Esophagus squamous epithelium (tissue), 5 donors: ENCODE data around the gene TNFAIP3. TPM values are rescaled to one million over a fixed set of nuclear protein-coding genes. Genes with fewer than 3 reads are reported as not detected.

ENCODE experiments used
- DNase-seq: peaks from one replicate; lab custom pipeline; 2025; lab: John Stamatoyannopoulos, UW
- H3K27ac ChIP-seq, 4 donors: fragments of 200-600 bp; sonication (generic); one replicate each; pipeline ENCODE4 v1.5.1; 2016 to 2019; ENCODE audit warnings: mild to moderate bottlenecking in 1 of 4
- H3K27me3 ChIP-seq, 4 donors: fragments of 200-600 bp; sonication (generic); 1 replicate in 3 of 4; 2 replicates in 1 of 4; pipeline versions ENCODE4 v1.5.1 to v1.6.0; 2017 to 2021; ENCODE audit warnings: antibody characterized with exemption in 1 of 4
- H3K36me3 ChIP-seq, 3 donors: fragments of 200-600 bp; sonication (generic); one replicate each; pipeline ENCODE4 v1.5.1; 2016 to 2019
- H3K4me1 ChIP-seq, 3 donors: fragments of 200-600 bp; sonication (generic); one replicate each; pipeline ENCODE4 v1.5.1; 2017 to 2019
- H3K4me3 ChIP-seq, 4 donors: fragments of 200-600 bp; sonication (generic); 1 replicate in 3 of 4; 2 replicates in 1 of 4; pipeline ENCODE4 v1.5.1; 2016 to 2019; ENCODE audit warnings: mild to moderate bottlenecking in 2 of 4, moderate library complexity in 1 of 4
- H3K9me3 ChIP-seq, 3 donors: fragments of 200-600 bp; sonication (generic); one replicate each; pipeline ENCODE4 v1.5.1; 2016 to 2019
- POLR2A ChIP-seq, 4 donors: fragments of 450-650 bp; IDR thresholded peaks; one replicate each; pipeline ENCODE4 v1.6.1; 2017; ENCODE audit warnings: antibody characterized with exemption in 4 of 4, mild to moderate bottlenecking in 4 of 4, moderate library complexity in 3 of 4
- whole genome bisulfite sequencing, 2 donors: methylation state at CpG; one replicate each; pipeline ENCODE4 v1.1.5; 2018; 5-methylcytosine and 5-hydroxymethylcytosine counted together
- intact Hi-C: fragments of 100-400 bp; cut with DNase I; formaldehyde crosslinking; loops from one replicate; pipeline ENCODE4 v1.15.0; 2022
- total RNA-seq, 4 donors: library from RNA; depleted of rRNA; stranded (reverse); fragments of >200 nt; gene quantifications; one replicate each; pipeline ENCODE4 v1.1.0, GENCODE V29; 2016
- TF ChIP-seq, protein P1 (sequence below), 6 experiments: fragments of 450-650 bp in 4 of 6; fragments of 200-600 bp in 2 of 6; sonication (generic) in 2 of 6; IDR thresholded peaks; one replicate each; pipeline ENCODE4 v1.5.1; 2016 to 2019; ENCODE audit warnings: antibody characterized with exemption in 6 of 6, mild to moderate bottlenecking in 4 of 6, moderate library complexity in 4 of 6
- donor health status: DM: yes; HTN: yes; CAD: no.

The TNFAIP3 gene
- total RNA-seq, 4 donors from 2014 or later = 4.2 to 21.7 (median 7.7) TPM

DNA sequence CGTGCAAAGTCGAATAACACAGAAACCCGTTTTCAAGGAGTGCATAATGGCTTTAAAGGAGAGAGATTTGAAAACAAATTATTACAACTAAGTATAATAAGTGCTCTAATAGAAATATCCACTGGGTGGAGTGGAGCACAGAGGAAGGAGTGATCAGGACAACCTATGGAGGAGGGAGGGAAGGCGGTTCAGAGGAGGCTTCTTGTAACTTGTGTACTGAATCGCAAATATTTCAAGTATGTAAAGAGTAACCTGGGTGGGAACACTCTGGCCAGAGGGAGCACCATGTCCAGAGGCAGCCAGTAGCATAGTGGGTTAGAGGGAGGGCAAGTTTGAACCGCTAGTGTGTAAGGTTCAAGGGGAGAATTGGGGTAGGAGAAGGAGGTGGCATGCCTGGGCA lies 21.6 kb upstream of the TNFAIP3 start:
- H3K36me3 ChIP-seq = no peaks in the 10 kb centered on the region
- TF ChIP-seq, protein P1, sequence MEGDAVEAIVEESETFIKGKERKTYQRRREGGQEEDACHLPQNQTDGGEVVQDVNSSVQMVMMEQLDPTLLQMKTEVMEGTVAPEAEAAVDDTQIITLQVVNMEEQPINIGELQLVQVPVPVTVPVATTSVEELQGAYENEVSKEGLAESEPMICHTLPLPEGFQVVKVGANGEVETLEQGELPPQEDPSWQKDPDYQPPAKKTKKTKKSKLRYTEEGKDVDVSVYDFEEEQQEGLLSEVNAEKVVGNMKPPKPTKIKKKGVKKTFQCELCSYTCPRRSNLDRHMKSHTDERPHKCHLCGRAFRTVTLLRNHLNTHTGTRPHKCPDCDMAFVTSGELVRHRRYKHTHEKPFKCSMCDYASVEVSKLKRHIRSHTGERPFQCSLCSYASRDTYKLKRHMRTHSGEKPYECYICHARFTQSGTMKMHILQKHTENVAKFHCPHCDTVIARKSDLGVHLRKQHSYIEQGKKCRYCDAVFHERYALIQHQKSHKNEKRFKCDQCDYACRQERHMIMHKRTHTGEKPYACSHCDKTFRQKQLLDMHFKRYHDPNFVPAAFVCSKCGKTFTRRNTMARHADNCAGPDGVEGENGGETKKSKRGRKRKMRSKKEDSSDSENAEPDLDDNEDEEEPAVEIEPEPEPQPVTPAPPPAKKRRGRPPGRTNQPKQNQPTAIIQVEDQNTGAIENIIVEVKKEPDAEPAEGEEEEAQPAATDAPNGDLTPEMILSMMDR (IDR thresholded peaks at IDR 0.05) = peak in 2 of 6 experiments; percentile 14 to 35
- no peak for TF ChIP-seq POLR2A (IDR thresholded peaks at IDR 0.05)
- no peaks in the 10 kb centered on the region for H3K9me3 ChIP-seq
- H3K4me1 ChIP-seq = peaks cover 0 to 10% (median 0%) of the 10 kb centered on the region in 3 donors
- intact Hi-C loops = no loop called here
- 91% methylated on average over 6 of the region's 6 CpGs for WGBS, 2 donors
- DNase-seq = no peak
- H3K27me3 ChIP-seq = no peaks in the 10 kb centered on the region
- no peak overlapping the region for H3K27ac ChIP-seq
- H3K4me3 ChIP-seq = no peak overlapping the region

GRCh38 chr6:137846274-137846673 lies 20.8 kb upstream of the TNFAIP3 start:
- peak overlapping the region in 1 of 4 donors; percentile 25 for H3K27ac ChIP-seq
- no peaks in the 10 kb centered on the region for H3K27me3 ChIP-seq
- WGBS, 2 donors = 88 to 94% methylated on average over 6 of the region's 6 CpGs
- no peak overlapping the region for H3K4me3 ChIP-seq
- H3K4me1 ChIP-seq = peaks cover 0 to 10% (median 0%) of the 10 kb centered on the region in 3 donors
- intact Hi-C loops = no loop called here
- TF ChIP-seq, protein P1 (IDR thresholded peaks at IDR 0.05) = no peak
- no peak for TF ChIP-seq POLR2A (IDR thresholded peaks at IDR 0.05)
- no peaks in the 10 kb centered on the region for H3K9me3 ChIP-seq
- DNase-seq = no peak
- H3K36me3 ChIP-seq = no peaks in the 10 kb centered on the region

- H3K9me3 ChIP-seq = no peaks in the 10 kb centered on the region
- 70 to 75% methylated on average over 7 of the region's 7 CpGs for WGBS, 2 donors
- H3K27me3 ChIP-seq = no peaks in the 10 kb centered on the region
- peak overlapping the region in 1 of 4 donors; percentile 25 for H3K27ac ChIP-seq
- no peak for DNase-seq
- intact Hi-C loops = no loop called here
- no peak overlapping the region for H3K4me3 ChIP-seq
- H3K4me1 ChIP-seq = peaks cover 0 to 14% (median 0%) of the 10 kb centered on the region in 3 donors
- no peak for TF ChIP-seq POLR2A (IDR thresholded peaks at IDR 0.05)
- no peaks in the 10 kb centered on the region for H3K36me3 ChIP-seq
Measured at GRCh38 chr6:137846772-137847313, 20.2 kb upstream of the TNFAIP3 start.

- Histone ChIP-seq H3K4me3 (no peak overlapping the region), H3K4me1 (peaks cover 0 to 23% (median 0%) of the 10 kb centered on the region in 3 donors), H3K9me3 (no peaks in the 10 kb centered on the region), H3K27ac (no peak overlapping the region), H3K27me3 (no peaks in the 10 kb centered on the region), H3K36me3 (no peaks in the 10 kb centered on the region)
- 82 to 93% methylated on average over 5 of the region's 5 CpGs for WGBS, 2 donors
- DNase-seq = no peak
- intact Hi-C loops = no loop called here
- TF ChIP-seq, protein P1 (IDR thresholded peaks at IDR 0.05) = no peak
- no peak for TF ChIP-seq POLR2A (IDR thresholded peaks at IDR 0.05)
Measured at GRCh38 chr6:137847748-137848147, 19.3 kb upstream of the TNFAIP3 start.

DNA sequence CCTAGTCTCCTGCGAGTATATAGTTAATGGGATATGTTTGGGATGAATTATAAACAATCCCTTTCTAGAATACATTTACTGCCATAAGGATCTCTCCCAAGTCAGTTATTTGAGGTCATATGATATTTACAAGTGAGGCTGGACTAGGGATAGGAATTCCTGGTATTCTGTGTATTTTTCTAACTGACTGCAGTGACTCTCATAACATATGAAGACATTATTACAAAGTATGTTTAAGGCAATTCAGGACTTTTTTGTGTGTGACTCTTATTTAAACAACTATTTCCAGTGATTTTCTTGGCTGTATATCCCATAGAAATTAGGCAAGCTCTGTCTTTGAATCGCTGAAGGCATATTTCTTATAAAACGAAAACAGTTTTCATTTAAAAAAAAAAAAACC lies 18.4 kb upstream of the TNFAIP3 start:
- no peaks in the 10 kb centered on the region for H3K9me3 ChIP-seq
- intact Hi-C loops = no loop called here

GRCh38 chr6:137849181-137849980 lies 17.7 kb upstream of the TNFAIP3 start:
- no peaks in the 10 kb centered on the region for H3K9me3 ChIP-seq
- DNase-seq = no peak
- H3K27ac ChIP-seq = no peak overlapping the region
- H3K36me3 ChIP-seq = no peaks in the 10 kb centered on the region
- no peak for TF ChIP-seq POLR2A (IDR thresholded peaks at IDR 0.05)
- TF ChIP-seq, protein P1 (IDR thresholded peaks at IDR 0.05) = no peak
- peaks cover 0 to 32% (median 0%) of the 10 kb centered on the region in 3 donors for H3K4me1 ChIP-seq
- no peak overlapping the region for H3K4me3 ChIP-seq
- no peaks in the 10 kb centered on the region for H3K27me3 ChIP-seq
- intact Hi-C loops = no loop called here
- WGBS, 2 donors = 27 to 38% methylated on average over 4 of the region's 4 CpGs

More for the DNA sequence above, 18.4 kb upstream of the TNFAIP3 start:
- H3K4me1 ChIP-seq = peaks cover 0 to 32% (median 0%) of the 10 kb centered on the region in 3 donors
- WGBS, 2 donors = 58 to 67% methylated on average over 3 of the region's 3 CpGs
- TF ChIP-seq POLR2A (IDR thresholded peaks at IDR 0.05) = no peak
- no peaks in the 10 kb centered on the region for H3K27me3 ChIP-seq
- H3K4me3 ChIP-seq = no peak overlapping the region
- no peak for DNase-seq
- no peak overlapping the region for H3K27ac ChIP-seq
- H3K36me3 ChIP-seq = no peaks in the 10 kb centered on the region
